WI38 (cell line): ENCODE results near the gene MLN.
"Not testable (repeated sequence)": the region's sequence is repeated elsewhere in the genome, so short reads cannot be mapped to it uniquely, and the experiment has no call there.

Experiments
- H3K4me3 ChIP-seq: 2 replicates; pipeline ENCODE4 v1.5.1; 2011; ENCODE audit warnings: low read depth, mild to moderate bottlenecking, control low read depth, low read length
- CTCF ChIP-seq: IDR thresholded peaks from 2 replicates; pipeline ENCODE4 v1.5.1; 2012; ENCODE audit warnings: low read depth, mild to moderate bottlenecking, control low read depth, low read length

MLN gene

GRCh38 chr6:33833599-33833998 lies 29.8 kb upstream of the MLN start:
- TF ChIP-seq CTCF, result no peak
- no peak overlapping the region for H3K4me3 ChIP-seq

- not testable (repeated sequence) for H3K4me3 ChIP-seq
Observed at GRCh38 chr6:33832831-33833230, 29.0 kb upstream of the MLN start.

- not testable (repeated sequence) for H3K4me3 ChIP-seq
Observed at GRCh38 chr6:33831725-33832124, 27.9 kb upstream of the MLN start.

- TF ChIP-seq CTCF, result no peak
- H3K4me3 ChIP-seq, result no peak overlapping the region
Observed at GRCh38 chr6:33830635-33831240, 26.9 kb upstream of the MLN start.

- no peak for TF ChIP-seq CTCF
- H3K4me3 ChIP-seq, result no peak overlapping the region
Observed at GRCh38 chr6:33828764-33829731, 25.2 kb upstream of the MLN start.

GRCh38 chr6:33828452-33828763 lies 24.6 kb upstream of the MLN start:
- no peak overlapping the region for H3K4me3 ChIP-seq
- no peak for TF ChIP-seq CTCF

- no peak for TF ChIP-seq CTCF
- H3K4me3 ChIP-seq, result no peak overlapping the region
Observed at GRCh38 chr6:33827546-33828451, 24.0 kb upstream of the MLN start.

- no peak for TF ChIP-seq CTCF
Observed at GRCh38 chr6:33826537-33826936, 22.7 kb upstream of the MLN start.

More at GRCh38 chr6:33826537-33826936, 22.7 kb upstream of the MLN start:
- no peak overlapping the region for H3K4me3 ChIP-seq
